ENCODE results near the gene KCNG4. TPM values are rescaled to one million over a fixed set of nuclear protein-coding genes. Genes with fewer than 3 reads are reported as not detected.

KCNG4 gene
- total RNA-seq, 3 donors from 2014 or later, result not detected

DNA sequence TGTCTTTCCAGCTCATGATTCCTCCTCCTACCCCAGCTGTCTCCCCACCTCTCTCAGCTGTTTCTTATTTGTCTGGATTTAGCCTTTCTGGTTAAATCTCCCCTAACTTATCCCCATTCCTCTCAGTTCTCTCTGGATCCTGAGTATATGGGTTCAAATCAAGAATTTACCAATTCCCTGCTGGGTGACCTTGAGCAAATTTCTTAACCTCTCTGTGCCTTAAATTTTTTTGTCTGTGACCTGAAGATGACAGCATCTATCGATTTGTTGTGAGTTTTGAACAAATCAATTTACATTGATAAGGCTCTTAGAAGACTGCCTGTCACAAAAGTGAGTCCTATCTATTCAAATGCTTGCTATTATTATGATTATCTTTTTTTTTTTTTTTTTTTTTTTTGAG, 2.0 kb upstream of the KCNG4 start:
- intact Hi-C loops (cut with DNase I, micrococcal nuclease), result no loop called here
- ATAC-seq, result no peak
- TF ChIP-seq, protein P1, sequence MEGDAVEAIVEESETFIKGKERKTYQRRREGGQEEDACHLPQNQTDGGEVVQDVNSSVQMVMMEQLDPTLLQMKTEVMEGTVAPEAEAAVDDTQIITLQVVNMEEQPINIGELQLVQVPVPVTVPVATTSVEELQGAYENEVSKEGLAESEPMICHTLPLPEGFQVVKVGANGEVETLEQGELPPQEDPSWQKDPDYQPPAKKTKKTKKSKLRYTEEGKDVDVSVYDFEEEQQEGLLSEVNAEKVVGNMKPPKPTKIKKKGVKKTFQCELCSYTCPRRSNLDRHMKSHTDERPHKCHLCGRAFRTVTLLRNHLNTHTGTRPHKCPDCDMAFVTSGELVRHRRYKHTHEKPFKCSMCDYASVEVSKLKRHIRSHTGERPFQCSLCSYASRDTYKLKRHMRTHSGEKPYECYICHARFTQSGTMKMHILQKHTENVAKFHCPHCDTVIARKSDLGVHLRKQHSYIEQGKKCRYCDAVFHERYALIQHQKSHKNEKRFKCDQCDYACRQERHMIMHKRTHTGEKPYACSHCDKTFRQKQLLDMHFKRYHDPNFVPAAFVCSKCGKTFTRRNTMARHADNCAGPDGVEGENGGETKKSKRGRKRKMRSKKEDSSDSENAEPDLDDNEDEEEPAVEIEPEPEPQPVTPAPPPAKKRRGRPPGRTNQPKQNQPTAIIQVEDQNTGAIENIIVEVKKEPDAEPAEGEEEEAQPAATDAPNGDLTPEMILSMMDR (IDR thresholded peaks at IDR 0.05), result no peak

DNA sequence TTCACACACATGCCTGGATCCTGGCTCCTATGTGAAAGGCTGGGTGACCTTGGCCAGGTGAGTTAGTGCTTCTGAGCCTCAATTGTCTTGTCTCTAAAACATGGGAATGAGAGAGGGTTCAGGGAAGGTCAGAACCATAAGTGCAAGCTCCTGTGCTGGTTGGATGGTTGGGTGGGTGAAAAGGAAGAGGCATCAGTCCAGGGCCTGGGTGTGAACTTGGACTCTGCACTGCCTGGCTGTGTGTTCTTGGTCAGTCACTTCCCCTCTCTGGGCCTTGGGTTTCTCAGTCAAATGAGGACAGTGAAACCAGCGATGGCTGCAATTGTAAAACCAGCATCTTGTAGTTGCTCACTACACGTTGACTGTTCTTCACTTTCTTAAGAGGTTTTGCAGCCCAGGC, 643 bp upstream of the KCNG4 start:
- intact Hi-C loops (cut with DNase I, micrococcal nuclease), result no loop called here
- Histone ChIP-seq H3K4me1 (ENCODE audit: low read depth) (no peaks in the 10 kb centered on the region), H3K36me3 (ENCODE audit: low read depth) (no peaks in the 10 kb centered on the region), H3K9me3 (no peaks in the 10 kb centered on the region), H3K4me3 (no peak overlapping the region)
- ATAC-seq (no peak), DNase-seq (no peak)
- TF ChIP-seq, protein P1 (IDR thresholded peaks at IDR 0.05), result no peak

More for the DNA sequence above, 2.0 kb upstream of the KCNG4 start:
- H3K4me1 ChIP-seq (ENCODE audit: low read depth), result no peaks in the 10 kb centered on the region
- H3K4me3 ChIP-seq, result no peak overlapping the region
- H3K36me3 ChIP-seq (ENCODE audit: low read depth), result no peaks in the 10 kb centered on the region
- no peak for DNase-seq
- no peaks in the 10 kb centered on the region for H3K9me3 ChIP-seq

DNA sequence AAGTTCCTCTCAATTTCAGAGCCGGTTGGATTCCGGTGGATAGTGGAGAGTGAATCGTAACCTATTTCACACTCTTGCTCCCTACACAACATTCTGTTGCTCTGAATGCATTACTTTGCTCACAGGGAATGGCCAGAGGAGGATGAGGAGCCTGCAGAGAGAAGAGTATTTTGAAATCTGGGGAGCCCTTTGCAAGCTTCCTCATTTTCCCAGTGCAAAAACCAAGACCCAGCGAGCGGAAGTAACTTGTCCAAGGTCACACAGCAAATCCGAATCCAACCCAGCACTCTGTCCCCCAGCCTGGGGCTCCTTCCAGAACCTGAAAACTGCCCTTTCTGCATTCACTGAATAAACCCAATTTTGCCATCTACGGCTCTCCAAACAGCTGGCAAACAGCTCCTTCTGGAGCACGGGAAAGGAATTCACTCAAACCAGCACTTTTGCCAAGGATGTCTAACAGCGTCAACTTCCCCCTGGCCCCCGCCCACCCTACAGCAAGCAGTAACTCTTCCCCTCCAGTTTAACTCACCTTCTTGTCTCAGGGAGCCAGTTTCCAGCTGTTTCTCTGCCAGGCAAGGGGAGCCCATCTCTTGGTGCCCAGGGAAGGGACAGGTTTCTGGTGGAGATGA, 557 bp downstream of the KCNG4 start:
- Histone ChIP-seq H3K4me3 (no peak overlapping the region), H3K9me3 (no peaks in the 10 kb centered on the region), H3K36me3 (ENCODE audit: low read depth) (no peaks in the 10 kb centered on the region), H3K4me1 (ENCODE audit: low read depth) (no peaks in the 10 kb centered on the region)
- TF ChIP-seq, protein P1 (IDR thresholded peaks at IDR 0.05), result no peak
- no peak for DNase-seq
- no peak for ATAC-seq
- intact Hi-C loops (cut with DNase I, micrococcal nuclease), result no loop called here

- H3K9me3 ChIP-seq, result no peaks in the 10 kb centered on the region
- TF ChIP-seq, protein P1 (IDR thresholded peaks at IDR 0.05), result no peak
- ATAC-seq, result no peak
- H3K4me1 ChIP-seq (ENCODE audit: low read depth), result no peaks in the 10 kb centered on the region
- H3K36me3 ChIP-seq (ENCODE audit: low read depth), result no peaks in the 10 kb centered on the region
- no peak for DNase-seq
- no peak overlapping the region for H3K4me3 ChIP-seq
- intact Hi-C loops (cut with DNase I, micrococcal nuclease), result no loop called here
Observed at GRCh38 chr16:84237994-84238750, 1.6 kb downstream of the KCNG4 start.

DNA sequence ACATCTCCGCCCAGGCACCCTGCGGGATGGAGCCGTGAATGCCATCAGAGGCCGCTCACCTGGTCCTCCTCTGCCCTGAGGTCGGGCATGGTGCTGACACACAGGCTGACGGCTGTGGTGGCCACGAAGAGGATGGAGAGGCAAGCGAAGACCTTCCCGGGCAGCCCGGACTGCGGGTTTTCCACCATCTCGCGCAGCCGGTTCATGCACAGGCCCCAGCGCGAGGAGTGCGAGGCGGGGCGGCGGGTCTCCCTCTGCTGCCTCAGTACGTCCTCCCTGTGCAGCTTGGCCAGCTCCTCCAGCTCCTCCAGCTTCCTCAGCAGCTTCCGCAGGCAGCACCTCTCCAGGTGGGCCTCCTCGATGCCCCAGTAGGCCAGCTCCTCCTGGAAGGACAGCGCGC, 3.1 kb downstream of the KCNG4 start:
- TF ChIP-seq, protein P1 (IDR thresholded peaks at IDR 0.05), result no peak
- no peak for ATAC-seq
- no peak overlapping the region for H3K4me3 ChIP-seq
- no peaks in the 10 kb centered on the region for H3K9me3 ChIP-seq
- H3K36me3 ChIP-seq (ENCODE audit: low read depth), result no peaks in the 10 kb centered on the region
- no peak for DNase-seq
- no peaks in the 10 kb centered on the region for H3K4me1 ChIP-seq (ENCODE audit: low read depth)
- intact Hi-C loops (cut with DNase I, micrococcal nuclease), result no loop called here

All from mucosa of descending colon (tissue), 3 donors.